ENCODE results near the gene CDKN1B.

- TF ChIP-seq, protein P1, sequence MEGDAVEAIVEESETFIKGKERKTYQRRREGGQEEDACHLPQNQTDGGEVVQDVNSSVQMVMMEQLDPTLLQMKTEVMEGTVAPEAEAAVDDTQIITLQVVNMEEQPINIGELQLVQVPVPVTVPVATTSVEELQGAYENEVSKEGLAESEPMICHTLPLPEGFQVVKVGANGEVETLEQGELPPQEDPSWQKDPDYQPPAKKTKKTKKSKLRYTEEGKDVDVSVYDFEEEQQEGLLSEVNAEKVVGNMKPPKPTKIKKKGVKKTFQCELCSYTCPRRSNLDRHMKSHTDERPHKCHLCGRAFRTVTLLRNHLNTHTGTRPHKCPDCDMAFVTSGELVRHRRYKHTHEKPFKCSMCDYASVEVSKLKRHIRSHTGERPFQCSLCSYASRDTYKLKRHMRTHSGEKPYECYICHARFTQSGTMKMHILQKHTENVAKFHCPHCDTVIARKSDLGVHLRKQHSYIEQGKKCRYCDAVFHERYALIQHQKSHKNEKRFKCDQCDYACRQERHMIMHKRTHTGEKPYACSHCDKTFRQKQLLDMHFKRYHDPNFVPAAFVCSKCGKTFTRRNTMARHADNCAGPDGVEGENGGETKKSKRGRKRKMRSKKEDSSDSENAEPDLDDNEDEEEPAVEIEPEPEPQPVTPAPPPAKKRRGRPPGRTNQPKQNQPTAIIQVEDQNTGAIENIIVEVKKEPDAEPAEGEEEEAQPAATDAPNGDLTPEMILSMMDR (conservative IDR thresholded peaks at IDR 0.05 in 1 of 2, IDR thresholded peaks at IDR 0.05 in 1 of 2; ENCODE audit: extremely low read depth in 1 of 2, insufficient read depth in 1 of 2, low read depth in 1 of 2, low read length in 2 of 2): no peak
- no peak for TF ChIP-seq EZH2 (IDR thresholded peaks at IDR 0.05; ENCODE audit: borderline replicate concordance, low read length)
These were observed 42.2 kb downstream of the CDKN1B start for GRCh38 chr12:12759234-12759915.
